HepG2 (cell line): ENCODE results near the gene C2CD3. TPM values are rescaled to one million over a fixed set of nuclear protein-coding genes. Genes with fewer than 3 reads are reported as not detected.

ENCODE experiments used
- ADNP ChIP-seq: sonication (generic); formaldehyde crosslinking; IDR thresholded peaks from 2 replicates; pipeline ENCODE4 v1.4.0; 2020; ENCODE audit warnings: missing genetic modification reagents
- IRF1 ChIP-seq: sonication (generic); formaldehyde crosslinking; IDR thresholded peaks from 2 replicates; pipeline ENCODE4 v1.4.0; 2020; ENCODE audit warnings: low read depth, mild to moderate bottlenecking, missing genetic modification reagents
- JUND ChIP-seq: sonication (generic); formaldehyde crosslinking; IDR thresholded peaks from 2 replicates; pipeline ENCODE4 v1.8.0; 2022; ENCODE audit warnings: mild to moderate bottlenecking, missing genetic modification reagents
- NFAT5 ChIP-seq: sonication (generic); formaldehyde crosslinking; IDR thresholded peaks from 2 replicates; pipeline ENCODE4 v1.4.0; 2020; ENCODE audit warnings: missing genetic modification reagents
- SOX5 ChIP-seq: IDR thresholded peaks from 2 replicates; pipeline ENCODE4 v1.6.1; 2016; ENCODE audit warnings: borderline replicate concordance
- TBP ChIP-seq: sonication (generic); formaldehyde crosslinking; IDR thresholded peaks from 2 replicates; pipeline ENCODE4 v1.5.0; 2020; ENCODE audit warnings: missing genetic modification reagents
- TGIF2 ChIP-seq: IDR thresholded peaks from 2 replicates; pipeline ENCODE4 v1.6.1; 2016; ENCODE audit warnings: control low read depth, missing compliant biosample characterization
- ZHX1 ChIP-seq: sonication (generic); formaldehyde crosslinking; IDR thresholded peaks from 2 replicates; pipeline ENCODE4 v1.8.1; 2022; ENCODE audit warnings: low read depth, mild to moderate bottlenecking, missing genetic modification reagents
- ZNF138 ChIP-seq: sonication (generic); formaldehyde crosslinking; IDR thresholded peaks from 2 replicates; pipeline ENCODE4 v1.5.0; 2020; ENCODE audit warnings: mild to moderate bottlenecking, low read depth, missing genetic modification reagents
- ZNF235 ChIP-seq: sonication (generic); formaldehyde crosslinking; IDR thresholded peaks from 2 replicates; pipeline ENCODE4 v1.8.1; 2023; ENCODE audit warnings: mild to moderate bottlenecking, missing genetic modification reagents, borderline replicate concordance
- ZNF431 ChIP-seq: sonication (generic); formaldehyde crosslinking; IDR thresholded peaks from 2 replicates; pipeline ENCODE4 v1.9.0; 2022; ENCODE audit warnings: missing genetic modification reagents, low read depth, mild to moderate bottlenecking, borderline replicate concordance
- ZNF501 ChIP-seq: sonication (generic); formaldehyde crosslinking; IDR thresholded peaks from 2 replicates; pipeline ENCODE4 v1.5.1; 2020; ENCODE audit warnings: mild to moderate bottlenecking, moderate library complexity, missing genetic modification reagents
- ZNF639 ChIP-seq: conservative IDR thresholded peaks from 2 replicates; pipeline ENCODE4 v1.6.1; 2018; ENCODE audit warnings: missing genetic modification reagents
- polyA plus RNA-seq, 8 experiments: library from polyadenylated mRNA; depleted of rRNA in 3 of 8; stranded (reverse) in 7 of 8; unstranded in 1 of 8; fragments of >200 nt; fragmentation: Illumina TruSeq in 4 of 8; extraction: Trizol in 4 of 8; gene quantifications; 2 replicates each; pipeline versions ENCODE4 v1.2.1 to v1.2.3, GENCODE V29; 2011 to 2016; ENCODE audit warnings: low read depth in 4 of 8, missing spikeins in 1 of 8, mixed read lengths in 1 of 8; ENCODE audit not compliant: insufficient read depth in 1 of 8
- total RNA-seq, 5 experiments: library from RNA; depleted of rRNA; stranded (reverse); fragments of >200 nt; fragmentation: Illumina TruSeq; extraction: Trizol; gene quantifications; 2 replicates each; pipeline ENCODE4 v1.2.3, GENCODE V29; 2016; ENCODE audit warnings: low read depth in 1 of 5

Gene C2CD3
- total and polyA plus RNA-seq, 2 of the 13 experiments (the other 11 are each of a cell fraction or from before 2014, with no cell fraction given), result 5.5 to 6.4 TPM

GRCh38 chr11:73982990-73983740 lies 187.6 kb downstream of the C2CD3 start (continued):
- TF ChIP-seq NFAT5, result peak; percentile 92; the same call in 1 of the 2 replicates
- 0 out of 2 replicates have a peak, but pooled peaks have one; percentile 67 for TF ChIP-seq ZHX1 (CRISPR knock-in tag)
- TF ChIP-seq SOX5 (CRISPR knock-in tag), result peak; percentile 36; the same call in 1 of the 2 replicates
- no peak for TF ChIP-seq IRF1 (CRISPR knock-in tag)
- no peak for TF ChIP-seq ZNF235
- TF ChIP-seq ZNF431 (CRISPR knock-in tag), result peak; percentile 66
- TF ChIP-seq TBP (CRISPR knock-in tag), result 0 out of 2 replicates have a peak, but pooled peaks have one; percentile 48
- peak; percentile 88 for TF ChIP-seq ZNF501 (CRISPR knock-in tag)
- TF ChIP-seq ADNP (CRISPR knock-in tag), result no peak
- TF ChIP-seq ZNF639 (CRISPR knock-in tag), result no peak; the same call in 1 of the 2 replicates
- no peak; the same call in 1 of the 2 replicates for TF ChIP-seq ZNF138 (CRISPR knock-in tag)
- TF ChIP-seq JUND (CRISPR knock-in tag), result 0 out of 2 replicates have a peak, but pooled peaks have one; percentile 12
- TF ChIP-seq TGIF2, result 0 out of 2 replicates have a peak, but pooled peaks have one; percentile 32
